AG04450 (cell line): ENCODE results near the gene RASSF7. TPM values are rescaled to one million over a fixed set of nuclear protein-coding genes. Genes with fewer than 3 reads are reported as not detected.

ENCODE experiments used
- CTCF ChIA-PET: fragments of 300-600, 350-600 bp; formaldehyde crosslinking; extraction: SDS; loops from one replicate; lab custom pipeline; 2022; ENCODE audit warnings: antibody characterized with exemption, inconsistent platforms; lab: Charles Lee
- POLR2A ChIA-PET: fragments of 350-600 bp; formaldehyde crosslinking; extraction: SDS; loops from one replicate; lab custom pipeline; 2021; ENCODE audit warnings: antibody characterized with exemption, inconsistent platforms; lab: Yijun Ruan, JAX
- DNase-seq: peaks from one replicate; pipeline ENCODE4 v3.0.0-alpha.2; 2011; ENCODE audit warnings: low read depth, low spot score
- H3K27ac ChIP-seq: one replicate; pipeline ENCODE4 v1.5.1; 2012; ENCODE audit warnings: low read depth, low read length, control low read depth
- H3K27me3 ChIP-seq: one replicate; pipeline ENCODE4 v1.6.0; 2012; ENCODE audit warnings: low read length; ENCODE audit not compliant: control insufficient read depth, insufficient read depth
- H3K4me3 ChIP-seq: 2 replicates; pipeline ENCODE4 v1.5.1; 2011; ENCODE audit warnings: mild to moderate bottlenecking, low read depth, low read length, control low read depth
- H3K9me3 ChIP-seq: 2 replicates; pipeline ENCODE4 v1.5.1; 2012; ENCODE audit warnings: low read length; ENCODE audit not compliant: control insufficient read depth, insufficient read depth
- CTCF ChIP-seq: IDR thresholded peaks from 2 replicates; pipeline ENCODE4 v1.5.1; 2011; ENCODE audit warnings: low read depth, low read length, control low read depth, inconsistent platforms
- polyA plus RNA-seq: library from polyadenylated mRNA; depleted of rRNA; stranded (reverse); fragments of >200 nt; gene quantifications from 2 replicates; pipeline ENCODE4 v1.2.3, GENCODE V29; 2011

RASSF7 gene
- polyA plus RNA-seq, 1 experiment: 2.5 TPM

- no peaks in the 10 kb centered on the region; the same call in 1 of the 2 replicates for H3K9me3 ChIP-seq
- POLR2A ChIA-PET: no interaction called here
These were observed 20.0 kb upstream of the RASSF7 start for GRCh38 chr11:540583-541432.

GRCh38 chr11:541433-541885, 19.3 kb upstream of the RASSF7 start:
- ChIA-PET POLR2A (no interaction called here), CTCF (no interaction called here)
- DNase-seq: no peak
- Histone ChIP-seq H3K27me3 (no peaks in the 10 kb centered on the region), H3K4me3 (no peak overlapping the region), H3K9me3 (no peaks in the 10 kb centered on the region; the same call in 1 of the 2 replicates), H3K27ac (no peak overlapping the region)
- no peak for TF ChIP-seq CTCF

More at GRCh38 chr11:540583-541432, 20.0 kb upstream of the RASSF7 start:
- TF ChIP-seq CTCF: no peak
- H3K4me3 ChIP-seq: no peak overlapping the region
- CTCF ChIA-PET: interaction anchor here (0.6 to 1.1 kb wide), 2 partner anchors 14 to 174 kb away, joined by 3 read pairs; no protein-coding TSS in a partner anchor
- H3K27ac ChIP-seq: no peak overlapping the region
- H3K27me3 ChIP-seq: no peaks in the 10 kb centered on the region
- no peak for DNase-seq

- Histone ChIP-seq H3K27me3 (no peaks in the 10 kb centered on the region), H3K4me3 (no peak overlapping the region), H3K9me3 (no peaks in the 10 kb centered on the region; the same call in 1 of the 2 replicates), H3K27ac (no peak overlapping the region)
- CTCF ChIA-PET: interaction anchor here (1.9 kb wide), 1 partner anchor 10 kb away, joined by 8 read pairs; no protein-coding TSS in a partner anchor
- POLR2A ChIA-PET: interaction anchor here (0.6 kb wide), 1 partner anchor 264 kb away, joined by 3 read pairs; no protein-coding TSS in a partner anchor
- DNase-seq: no peak
- no peak for TF ChIP-seq CTCF
These were observed 16.0 kb upstream of the RASSF7 start for GRCh38 chr11:544817-545166.

- ChIA-PET POLR2A (no interaction called here), CTCF (interaction anchor here (1.9 kb wide), 1 partner anchor 10 kb away, joined by 8 read pairs; no protein-coding TSS in a partner anchor)
- Histone ChIP-seq H3K9me3 (no peaks in the 10 kb centered on the region; the same call in 1 of the 2 replicates), H3K4me3 (no peak overlapping the region), H3K27ac (no peak overlapping the region), H3K27me3 (no peaks in the 10 kb centered on the region)
- no peak for TF ChIP-seq CTCF
- DNase-seq: no peak
These were observed 15.6 kb upstream of the RASSF7 start for GRCh38 chr11:545171-545570.
